SIG-M5 treated with dmso at 0.1 percent for 504 hours (cell line): Measurements from ENCODE around the gene GRAP2.

Experiments
- DNase-seq: peaks from one replicate; lab custom pipeline; 2025; ENCODE audit not compliant: unreplicated experiment; lab: John Stamatoyannopoulos, UW

GRAP2 gene

GRCh38 chr22:39923696-39924095 is 22.8 kb downstream of the GRAP2 start:
- DNase-seq, result no peak

DNA sequence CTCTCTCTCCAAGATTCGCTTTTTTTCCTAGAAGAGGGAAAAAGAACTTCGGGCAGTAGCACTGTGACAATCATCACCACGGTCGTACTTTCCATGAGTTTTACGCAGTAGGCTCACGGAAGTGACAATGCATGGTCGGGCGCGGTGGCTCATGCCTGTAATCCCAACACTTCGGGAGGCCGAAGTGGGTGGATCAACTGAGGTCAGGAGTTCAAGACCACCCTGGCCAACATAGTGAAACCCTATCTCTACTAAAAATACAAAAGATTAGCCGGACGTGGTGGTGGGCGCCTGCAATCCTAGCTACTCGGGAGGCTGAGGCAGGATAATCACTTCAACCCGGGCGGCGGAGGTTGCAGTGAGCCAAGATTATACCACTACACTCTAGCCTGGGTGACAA is 23.4 kb downstream of the GRAP2 start:
- no peak for DNase-seq

- DNase-seq, result no peak
Measured at GRCh38 chr22:39925273-39925672, 24.4 kb downstream of the GRAP2 start.

- DNase-seq, result no peak
Measured at GRCh38 chr22:39925909-39926679, 25.2 kb downstream of the GRAP2 start.

DNA sequence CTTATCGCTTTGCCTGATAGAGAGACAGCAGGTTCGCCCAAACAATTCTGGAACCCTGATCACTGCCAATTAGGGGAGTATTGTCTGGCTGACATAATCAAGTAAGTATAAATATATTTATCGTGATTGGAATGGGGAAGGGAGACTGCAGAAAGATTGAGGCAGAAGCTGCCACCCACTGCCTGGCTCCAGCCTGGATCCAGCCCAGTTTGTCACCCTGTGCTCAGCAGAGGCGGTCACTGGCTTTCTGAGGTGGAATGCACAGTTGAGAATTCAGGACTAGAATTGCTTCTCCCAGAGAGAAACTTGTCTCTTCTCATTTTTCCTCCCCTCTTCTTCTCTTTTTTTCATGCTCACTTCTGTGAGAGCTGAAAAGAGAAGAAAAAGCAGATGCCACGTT is 25.9 kb downstream of the GRAP2 start:
- no peak for DNase-seq

DNA sequence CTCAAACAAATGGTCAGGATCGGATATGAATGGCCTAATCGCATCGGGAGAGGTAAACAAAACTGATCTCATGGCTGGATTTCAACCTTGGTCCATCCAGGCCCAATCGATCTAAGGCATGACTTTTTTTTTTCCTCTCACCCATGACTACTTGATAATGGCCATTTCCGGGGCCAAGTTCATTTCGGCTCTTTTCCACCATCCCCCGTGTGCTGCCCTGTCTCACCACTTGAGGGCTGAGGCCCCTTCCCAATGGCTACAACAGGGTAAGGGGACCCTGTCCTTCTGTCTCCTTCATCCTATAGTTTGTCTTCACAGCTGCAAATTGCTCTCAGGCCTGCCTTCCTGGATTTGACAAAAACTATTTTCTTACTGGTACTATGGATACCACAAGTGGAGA is 26.7 kb downstream of the GRAP2 start:
- DNase-seq, result no peak

- DNase-seq, result no peak
Measured at GRCh38 chr22:39928536-39929520, 27.9 kb downstream of the GRAP2 start.

GRCh38 chr22:39931251-39931650 is 30.4 kb downstream of the GRAP2 start:
- no peak for DNase-seq

DNA sequence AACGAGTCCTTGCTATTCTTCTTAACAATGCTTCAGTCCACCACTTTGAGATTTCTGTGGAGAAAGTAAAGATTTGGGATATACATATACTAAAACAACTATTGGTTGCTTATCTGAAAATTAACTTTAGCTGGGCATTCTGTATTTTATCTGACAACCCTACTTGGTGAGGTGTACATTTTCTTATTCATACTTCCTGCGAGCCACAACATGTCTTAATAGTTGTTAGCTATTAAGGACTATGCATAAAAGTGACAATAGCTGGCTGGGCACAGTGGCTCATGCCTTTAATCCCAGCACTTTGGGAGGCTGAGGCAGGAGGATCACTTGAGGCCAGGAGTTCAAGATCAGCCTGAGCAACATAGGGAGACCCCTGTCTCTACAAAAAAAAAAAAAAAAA is 31.3 kb downstream of the GRAP2 start:
- DNase-seq, result no peak

GRCh38 chr22:39932918-39933649 is 32.2 kb downstream of the GRAP2 start:
- DNase-seq, result no peak

- no peak for DNase-seq
Measured at GRCh38 chr22:39933741-39934140, 32.9 kb downstream of the GRAP2 start.

- DNase-seq, result no peak
Measured at GRCh38 chr22:39935116-39935515, 34.2 kb downstream of the GRAP2 start.

DNA sequence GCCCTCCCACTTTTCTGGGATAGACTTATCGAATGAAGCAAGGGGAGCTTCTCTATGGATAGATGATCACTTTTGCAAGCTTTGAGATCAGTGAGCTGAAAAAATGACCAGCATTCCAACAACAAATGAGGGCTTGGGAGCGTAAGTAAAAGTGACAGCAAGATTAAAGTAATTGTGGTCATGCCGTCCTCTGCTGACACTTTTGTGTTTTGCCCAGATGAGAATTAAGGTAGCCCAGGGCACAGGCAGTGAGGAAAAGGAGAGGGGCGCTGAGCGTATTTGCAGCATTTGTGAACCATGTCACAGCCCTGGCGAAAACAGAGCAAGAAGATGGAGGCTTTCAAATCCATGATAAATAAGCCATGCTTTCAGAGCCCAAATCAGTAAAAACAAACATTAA is 34.7 kb downstream of the GRAP2 start:
- no peak for DNase-seq

GRCh38 chr22:39936523-39937145 is 35.8 kb downstream of the GRAP2 start:
- no peak for DNase-seq

- DNase-seq, result no peak
Measured at GRCh38 chr22:39937906-39938305, 37.0 kb downstream of the GRAP2 start.

DNA sequence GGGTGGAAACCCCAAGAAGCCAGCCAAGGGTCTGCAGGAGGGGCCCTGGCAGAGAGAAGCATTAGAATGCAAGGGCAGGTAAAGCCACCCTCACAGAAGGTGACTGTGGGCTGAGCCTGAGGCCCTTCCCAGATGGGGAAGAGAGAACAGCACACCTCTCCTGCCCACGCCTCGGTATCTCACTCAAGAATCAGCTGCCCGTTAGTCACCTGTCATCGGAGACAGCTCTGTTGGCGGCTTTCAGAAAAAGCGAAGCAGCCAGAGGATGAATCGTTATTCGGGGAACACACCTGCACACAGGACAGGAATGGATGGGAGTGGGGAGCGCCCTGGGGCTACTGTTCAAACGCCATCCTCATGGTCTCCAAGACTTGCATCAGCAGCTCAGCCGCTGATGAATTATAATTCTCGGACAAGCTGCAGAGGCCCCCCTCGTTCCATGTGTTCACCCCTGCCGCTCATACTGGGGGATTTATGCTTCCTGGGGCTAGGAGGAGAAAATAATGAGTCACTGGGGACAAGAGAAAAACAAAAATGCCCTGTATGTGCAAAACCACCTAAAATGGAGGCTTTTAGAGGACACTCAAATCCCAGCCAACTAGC is 37.7 kb downstream of the GRAP2 start:
- DNase-seq, result no peak

DNA sequence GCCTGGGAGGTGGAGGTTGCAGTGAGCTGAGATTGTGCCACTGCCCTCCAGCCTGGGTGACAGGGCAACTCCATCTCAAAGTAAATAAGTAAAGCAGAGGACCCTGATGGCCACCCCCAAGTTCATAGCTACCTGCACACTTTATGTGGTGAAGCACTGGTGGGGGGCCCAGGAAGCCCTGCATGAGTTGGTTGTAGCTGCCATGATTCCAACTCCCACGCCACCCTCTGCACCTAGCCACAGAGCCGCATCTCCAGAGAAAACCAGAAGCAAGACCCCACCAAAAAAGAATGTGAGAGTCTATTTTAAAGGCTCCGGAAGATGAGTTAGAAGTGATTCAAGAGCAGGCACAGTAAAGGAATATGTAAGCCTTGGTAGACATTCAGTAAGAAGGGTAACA is 38.9 kb downstream of the GRAP2 start:
- DNase-seq, result no peak

- DNase-seq, result no peak
Measured at GRCh38 chr22:39940757-39941305, 39.9 kb downstream of the GRAP2 start.

DNA sequence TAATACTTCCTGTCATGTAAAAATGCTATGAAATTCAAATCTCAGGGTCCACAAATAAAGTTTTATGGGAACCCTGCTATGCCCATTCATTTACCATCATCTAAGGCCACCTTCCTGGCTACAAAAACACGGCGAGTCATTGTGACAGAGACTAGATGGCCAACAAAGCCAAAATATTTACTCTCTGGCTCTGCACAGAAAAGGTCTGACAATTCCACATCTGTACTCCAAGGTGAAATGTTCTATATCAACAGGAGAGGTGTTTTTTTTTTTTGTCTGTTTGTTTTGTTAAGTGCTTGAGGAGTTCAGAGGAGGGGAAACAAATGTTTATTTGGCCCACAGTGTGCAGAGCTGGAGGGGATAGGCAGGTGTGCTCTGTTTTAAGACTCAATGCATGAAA is 40.7 kb downstream of the GRAP2 start:
- DNase-seq, result no peak
